ENCODE measurements around the gene DLG2. TPM values are rescaled to one million over a fixed set of nuclear protein-coding genes. Genes with fewer than 3 reads are reported as not detected.

Gene DLG2
- total and polyA plus RNA-seq, 2 of the 4 experiments (the other 2 are of a cell fraction): 0.31 to 0.36 TPM

- H4K91ac ChIP-seq (ENCODE audit: insufficient read depth, low read depth, low read length): no peak overlapping the region
- CTCF ChIA-PET: no interaction called here
These were observed 1898.9 kb downstream of the DLG2 start for GRCh38 chr11:83728281-83728680.

More at GRCh38 chr11:83728281-83728680, 1898.9 kb downstream of the DLG2 start:
- Histone ChIP-seq H2AFZ (replicated peaks; ENCODE audit: low read length, poor library complexity) (no peak overlapping the region), H3K27ac (ENCODE audit: insufficient read depth, low read length) (no peak overlapping the region), H4K5ac (ENCODE audit: low read depth, low read length) (no peak overlapping the region), H4K20me1 (ENCODE audit: insufficient read depth, low read length) (no peaks in the 10 kb centered on the region), H3K9ac (ENCODE audit: low read depth, low read length) (no peak overlapping the region), H3K4me2 (ENCODE audit: low read depth, low read length) (no peak overlapping the region), H2BK5ac (ENCODE audit: low read depth, low read length, poor library complexity, severe bottlenecking) (no peak overlapping the region), H3K23ac (ENCODE audit: low read depth, low read length) (no peak overlapping the region), H3K4ac (ENCODE audit: low read depth, low read length) (no peak overlapping the region), H3K14ac (replicated peaks; ENCODE audit: low read depth, low read length) (no peak overlapping the region), H3K4me3 (ENCODE audit: insufficient read depth, low read depth, low read length) (no peak overlapping the region), H3K79me1 (ENCODE audit: low read depth in 1 of 2, low read length in 2 of 2) (no peaks in the 10 kb centered on the region), H2BK120ac (ENCODE audit: low read depth, low read length) (no peak overlapping the region), H3K27me3 (ENCODE audit: control insufficient read depth, insufficient read depth, low read length) (peaks cover 10% of the 10 kb centered on the region), H2AK9ac (replicated peaks; ENCODE audit: low read depth, low read length, poor library complexity) (no peak overlapping the region), H2BK20ac (ENCODE audit: low read depth, low read length) (no peak overlapping the region), H4K8ac (ENCODE audit: low read depth in 2 of 2, low read length in 2 of 2) (no peak overlapping the region), H3K9me1 (ENCODE audit: insufficient read depth, low read length) (no peaks in the 10 kb centered on the region), H3K9me3 (ENCODE audit: control insufficient read depth, insufficient read depth, low read length) (no peaks in the 10 kb centered on the region), H3K56ac (ENCODE audit: extremely low read depth, insufficient read depth, low read length) (no peak overlapping the region), H2BK15ac (ENCODE audit: low read depth, low read length) (no peak overlapping the region), H2AK5ac (ENCODE audit: low read depth, low read length) (no peak overlapping the region), H3K36me3 (ENCODE audit: control insufficient read depth, insufficient read depth, low read length) (no peaks in the 10 kb centered on the region), H3K18ac (ENCODE audit: low read depth, low read length) (no peak overlapping the region), H3K4me1 (ENCODE audit: control insufficient read depth, insufficient read depth, low read length) (no peaks in the 10 kb centered on the region)
- 86% methylated on average over 1 of the region's 2 CpGs; no CpG with 5 or more reads in 1 of the 2 experiments for WGBS, 2 experiments (ENCODE audit: extremely low coverage in 2 of 2, insufficient read length in 1 of 2)
- intact Hi-C loops (cut with micrococcal nuclease): no loop called here
- no peak for DNase-seq
- BruUV-seq (replicated peaks): no TSS peak
- in situ Hi-C loops (cut with MboI; ENCODE audit: low sequenced_read_pairs): no loop called here
- POLR2A ChIA-PET (ENCODE audit: unreplicated experiment): no interaction called here
- TF ChIP-seq SMC3 (IDR thresholded peaks at IDR 0.05; ENCODE audit: low read depth, low read length): no peak
- TF ChIP-seq POLR2A (IDR thresholded peaks at IDR 0.05; ENCODE audit: low read depth, low read length): no peak
- dilution Hi-C loops (cut with HindIII; ENCODE audit: low sequenced_read_pairs, unreplicated experiment): no loop called here
- no peak for ATAC-seq (ENCODE audit: low read depth)

Measured in IMR-90 (cell line).